ENCODE data around the gene BCAM.
"Not testable (repeated sequence)": the region's sequence is repeated elsewhere in the genome, so short reads cannot be mapped to it uniquely, and the experiment has no call there.

BCAM gene

GRCh38 chr19:44819246-44819832, 10.4 kb downstream of the BCAM start:
- no peak for DNase-seq

GRCh38 chr19:44820648-44821609, 12.0 kb downstream of the BCAM start:
- DNase-seq = no peak

- DNase-seq = no peak
Observed at GRCh38 chr19:44822177-44822576, 13.3 kb downstream of the BCAM start.

- DNase-seq = no peak
Observed at GRCh38 chr19:44822670-44823372, 13.9 kb downstream of the BCAM start.

GRCh38 chr19:44823373-44823698, 14.4 kb downstream of the BCAM start:
- no peak for DNase-seq

GRCh38 chr19:44824761-44825160, 15.9 kb downstream of the BCAM start:
- DNase-seq = no peak

GRCh38 chr19:44832875-44833274, 24.0 kb downstream of the BCAM start:
- DNase-seq = peak; percentile 57

- DNase-seq = not testable (repeated sequence)
Observed at GRCh38 chr19:44834399-44834798, 25.5 kb downstream of the BCAM start.

- DNase-seq = no peak
Observed at GRCh38 chr19:44839276-44839675, 30.4 kb downstream of the BCAM start.

GRCh38 chr19:44840811-44841210, 31.9 kb downstream of the BCAM start:
- no peak for DNase-seq

GRCh38 chr19:44841231-44841630, 32.3 kb downstream of the BCAM start:
- no peak for DNase-seq

GRCh38 chr19:44845286-44845611, 36.3 kb downstream of the BCAM start:
- no peak for DNase-seq

GRCh38 chr19:44845612-44846454, 36.9 kb downstream of the BCAM start, which contains the start of gene NECTIN2:
Gene NECTIN2 (plus strand): TSS chr19:44846297. CDS start chr19:44846526, 229 bp downstream.
- DNase-seq = peak; percentile 95

GRCh38 chr19:44846455-44847143, 37.7 kb downstream of the BCAM start:
- DNase-seq = no peak

GRCh38 chr19:44847144-44848035, 38.5 kb downstream of the BCAM start:
- DNase-seq = peak; percentile 22

GRCh38 chr19:44848036-44848811, 39.3 kb downstream of the BCAM start:
- peak; percentile 22 for DNase-seq

- no peak for DNase-seq
Observed at GRCh38 chr19:44848812-44849447, 40.0 kb downstream of the BCAM start.

- no peak for DNase-seq
Observed at GRCh38 chr19:44850641-44851109, 41.8 kb downstream of the BCAM start.

- DNase-seq = no peak
Observed at GRCh38 chr19:44851427-44851826, 42.5 kb downstream of the BCAM start.

- DNase-seq = no peak
Observed at GRCh38 chr19:44855606-44856005, 46.7 kb downstream of the BCAM start.

Measured in HCEC 1CT (cell line).